GM19397 (cell line): ENCODE measurements around the gene PALB2.
"Not testable (repeated sequence)": the region's sequence is repeated elsewhere in the genome, so short reads cannot be mapped to it uniquely, and the experiment has no call there.

Source experiments
- ATAC-seq: cut with Tn5 transposase; IDR thresholded peaks from one replicate; pipeline ENCODE4 v1.9.1; 2021; ENCODE audit warnings: mild to moderate bottlenecking, moderate library complexity; ENCODE audit not compliant: unreplicated experiment

Gene PALB2

DNA sequence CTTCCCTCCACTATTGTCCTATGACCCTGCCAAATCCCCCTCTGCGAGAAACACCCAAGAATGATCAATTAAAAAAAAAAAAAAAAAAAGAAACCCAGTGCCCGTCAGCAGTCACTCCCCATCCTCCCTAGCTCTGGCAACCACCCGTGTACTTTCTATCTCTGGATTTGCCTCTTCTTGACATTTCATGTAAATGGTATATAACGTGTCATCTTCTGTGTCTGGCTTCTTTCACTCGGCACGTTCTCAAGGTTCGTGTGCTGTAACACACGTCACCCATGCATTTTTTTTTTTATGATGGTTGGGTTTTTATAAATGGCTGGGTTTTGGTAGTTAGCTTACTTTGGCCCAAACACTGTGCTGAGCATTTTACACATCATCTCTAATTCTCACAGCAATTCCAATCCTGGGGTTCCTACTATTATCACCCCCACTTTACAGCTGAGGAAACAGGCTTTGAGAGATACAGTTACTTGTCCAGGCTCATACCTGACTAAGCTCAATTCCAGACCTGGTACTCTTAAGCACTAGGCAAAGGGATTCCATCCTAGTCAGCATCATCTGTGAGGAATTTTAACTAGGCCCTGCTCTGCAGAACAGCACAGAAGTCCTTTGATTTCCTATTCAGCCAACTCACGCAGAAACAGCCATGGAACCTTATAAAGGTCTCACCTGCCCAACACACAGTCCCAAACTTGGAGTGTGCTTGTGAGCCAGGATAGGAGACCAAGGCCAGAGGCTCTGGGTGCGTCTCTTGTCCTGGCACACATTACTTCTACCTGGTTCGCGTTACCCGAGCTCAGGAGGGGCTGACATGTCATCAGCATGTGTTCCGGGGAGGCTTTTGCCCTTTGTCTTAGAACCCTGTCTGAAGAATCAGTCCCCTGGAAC is 56.7 kb downstream of the PALB2 start:
- ATAC-seq, result no peak

DNA sequence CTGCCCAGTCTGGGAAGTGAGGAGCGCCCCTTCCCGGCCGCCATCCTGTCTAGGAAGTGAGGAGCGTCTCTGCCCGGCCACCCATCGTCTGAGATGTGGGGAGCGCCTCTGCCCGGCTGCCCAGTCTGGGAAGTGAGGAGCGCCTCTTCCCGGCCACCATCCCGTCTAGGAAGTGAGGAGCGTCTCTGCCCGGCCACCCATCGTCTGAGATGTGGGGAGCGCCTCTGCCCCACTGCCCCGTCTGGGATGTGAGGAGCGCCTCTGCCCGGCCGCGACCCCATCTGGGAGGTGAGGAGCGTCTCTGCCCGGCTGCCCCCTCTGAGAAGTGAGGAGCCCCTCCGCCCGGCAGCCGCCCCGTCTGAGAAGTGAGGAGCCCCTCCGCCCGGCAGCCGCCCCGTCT is 57.8 kb downstream of the PALB2 start:
- not testable (repeated sequence) for ATAC-seq

DNA sequence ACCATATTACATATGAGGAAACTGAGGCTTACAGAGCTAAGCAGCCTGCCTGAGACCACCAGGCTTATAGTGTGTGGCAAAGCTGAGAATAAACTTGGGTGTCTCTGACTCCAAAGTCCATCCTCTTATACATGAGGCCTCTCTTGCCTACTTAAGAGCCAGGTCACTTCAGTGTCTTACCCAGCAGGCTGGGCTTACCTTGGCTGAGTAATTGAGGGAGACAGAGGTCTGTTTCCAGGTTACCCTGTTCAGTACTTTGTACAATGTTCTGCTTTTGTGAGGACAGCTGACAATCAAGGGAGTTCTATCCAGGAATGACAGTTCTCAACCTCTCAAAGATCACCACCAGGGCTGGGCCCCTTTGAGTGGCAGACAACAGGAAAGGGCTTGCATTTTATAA is 59.3 kb downstream of the PALB2 start:
- ATAC-seq, result no peak

DNA sequence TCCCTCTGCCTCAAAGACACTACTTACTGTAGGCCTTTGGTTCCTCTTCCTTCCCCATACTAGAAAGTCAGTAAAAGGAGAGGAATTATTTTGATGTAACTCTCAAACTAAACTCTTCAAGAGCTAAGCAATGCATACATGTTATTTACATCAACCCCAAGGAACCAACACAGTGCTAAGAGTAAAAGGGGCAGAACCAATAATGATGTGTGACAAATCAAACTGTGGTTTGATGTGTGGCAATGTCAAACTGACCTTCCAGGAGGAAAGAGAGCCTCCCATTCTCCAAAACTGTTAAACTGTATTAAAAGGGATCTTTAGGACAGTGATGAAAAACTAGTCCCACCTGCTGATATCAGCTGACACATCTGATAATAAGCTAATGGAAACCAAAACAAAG is 60.7 kb downstream of the PALB2 start:
- ATAC-seq, result no peak

DNA sequence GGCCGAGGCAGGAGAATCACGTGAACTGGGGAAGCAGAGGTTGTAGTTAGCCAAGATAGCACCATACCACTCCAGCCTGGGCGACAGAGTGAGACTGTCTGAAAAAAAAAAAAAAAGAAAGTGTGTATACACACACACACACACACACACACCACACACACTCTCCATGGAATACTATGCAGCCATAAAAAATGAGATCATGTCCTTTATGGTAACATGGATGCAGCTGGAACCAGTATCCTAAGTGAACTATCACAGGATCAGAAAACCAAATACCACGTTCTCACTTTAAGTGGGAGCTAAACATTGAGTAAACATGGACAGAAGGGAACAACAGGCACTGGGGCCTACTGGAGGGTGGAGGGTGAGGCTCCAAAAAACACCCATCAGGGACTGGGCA is 61.7 kb downstream of the PALB2 start:
- ATAC-seq, result no peak

GRCh38 chr16:23578101-23578830 is 62.8 kb downstream of the PALB2 start:
- no peak for ATAC-seq

DNA sequence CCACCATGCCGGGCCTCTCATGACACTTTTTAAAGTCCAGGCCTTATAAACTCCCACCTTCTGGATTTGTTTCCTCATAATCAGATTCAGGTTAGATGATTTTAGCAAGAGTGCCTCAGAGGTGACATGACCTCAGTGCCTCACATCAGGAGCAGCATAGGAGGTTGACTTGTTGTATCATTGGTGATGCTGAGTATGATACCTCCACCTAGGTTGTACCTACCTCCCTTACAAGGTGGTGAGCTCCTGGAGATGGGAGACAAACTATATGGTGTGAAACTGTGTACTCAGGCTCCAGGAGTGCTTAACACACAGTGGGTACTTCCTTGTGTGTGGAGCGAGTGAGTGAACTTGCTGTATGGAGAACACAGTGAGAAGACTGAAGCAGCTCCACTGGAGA is 63.6 kb downstream of the PALB2 start:
- ATAC-seq, result no peak

DNA sequence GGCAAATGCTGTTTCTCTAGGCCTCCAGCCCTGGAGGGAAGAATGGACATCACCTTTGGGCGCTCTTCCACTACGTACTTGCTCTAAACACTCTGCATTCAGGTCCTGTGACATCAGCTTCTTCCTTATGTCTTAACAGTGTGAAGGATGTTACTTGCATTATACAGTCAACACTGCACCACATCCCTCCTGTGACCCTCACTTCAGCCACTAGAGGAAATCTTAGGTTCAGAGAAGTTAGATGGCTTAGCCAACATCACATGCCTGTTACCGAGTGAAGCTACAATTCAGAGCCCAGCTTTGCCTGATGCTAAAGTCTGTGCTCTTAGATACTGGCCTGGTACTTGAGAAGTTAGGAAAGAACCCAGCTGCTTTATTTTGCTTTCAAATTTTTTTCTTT is 65.3 kb downstream of the PALB2 start:
- no peak for ATAC-seq

GRCh38 chr16:23573817-23574216 is 67.3 kb downstream of the PALB2 start:
- no peak for ATAC-seq

- ATAC-seq, result no peak
Observed at GRCh38 chr16:23572394-23572793, 68.7 kb downstream of the PALB2 start.

GRCh38 chr16:23571895-23572294 is 69.2 kb downstream of the PALB2 start:
- ATAC-seq, result no peak

- no peak for ATAC-seq
Observed at GRCh38 chr16:23570992-23571632, 70.0 kb downstream of the PALB2 start.

GRCh38 chr16:23567602-23568001 is 73.5 kb downstream of the PALB2 start:
- ATAC-seq, result no peak

GRCh38 chr16:23566724-23567123 is 74.4 kb downstream of the PALB2 start:
- ATAC-seq, result no peak

- no peak for ATAC-seq
Observed at GRCh38 chr16:23564575-23565363, 76.3 kb downstream of the PALB2 start.

GRCh38 chr16:23563186-23563585 is 77.9 kb downstream of the PALB2 start:
- no peak for ATAC-seq

GRCh38 chr16:23562505-23562904 is 78.6 kb downstream of the PALB2 start:
- ATAC-seq, result no peak

DNA sequence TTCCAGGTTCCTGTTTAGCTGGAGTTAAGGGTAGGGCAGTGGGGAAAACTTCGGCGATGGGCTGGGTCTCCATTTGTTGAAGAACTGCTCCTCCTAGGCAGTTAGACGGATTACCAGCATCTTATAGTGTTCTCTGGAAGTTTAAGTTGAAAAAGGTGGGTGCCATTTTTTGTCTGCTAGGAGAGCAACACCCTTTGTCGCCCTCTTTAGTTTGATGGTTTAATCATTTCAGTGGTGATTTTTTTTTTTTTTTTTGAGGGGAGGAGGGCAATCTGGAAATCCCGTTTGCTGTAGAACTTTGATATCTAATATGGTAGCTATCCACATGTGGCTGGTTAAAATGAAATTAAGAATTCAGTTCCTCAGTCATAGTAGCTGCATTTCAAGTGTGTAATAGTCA is 79.5 kb downstream of the PALB2 start:
- no peak for ATAC-seq

DNA sequence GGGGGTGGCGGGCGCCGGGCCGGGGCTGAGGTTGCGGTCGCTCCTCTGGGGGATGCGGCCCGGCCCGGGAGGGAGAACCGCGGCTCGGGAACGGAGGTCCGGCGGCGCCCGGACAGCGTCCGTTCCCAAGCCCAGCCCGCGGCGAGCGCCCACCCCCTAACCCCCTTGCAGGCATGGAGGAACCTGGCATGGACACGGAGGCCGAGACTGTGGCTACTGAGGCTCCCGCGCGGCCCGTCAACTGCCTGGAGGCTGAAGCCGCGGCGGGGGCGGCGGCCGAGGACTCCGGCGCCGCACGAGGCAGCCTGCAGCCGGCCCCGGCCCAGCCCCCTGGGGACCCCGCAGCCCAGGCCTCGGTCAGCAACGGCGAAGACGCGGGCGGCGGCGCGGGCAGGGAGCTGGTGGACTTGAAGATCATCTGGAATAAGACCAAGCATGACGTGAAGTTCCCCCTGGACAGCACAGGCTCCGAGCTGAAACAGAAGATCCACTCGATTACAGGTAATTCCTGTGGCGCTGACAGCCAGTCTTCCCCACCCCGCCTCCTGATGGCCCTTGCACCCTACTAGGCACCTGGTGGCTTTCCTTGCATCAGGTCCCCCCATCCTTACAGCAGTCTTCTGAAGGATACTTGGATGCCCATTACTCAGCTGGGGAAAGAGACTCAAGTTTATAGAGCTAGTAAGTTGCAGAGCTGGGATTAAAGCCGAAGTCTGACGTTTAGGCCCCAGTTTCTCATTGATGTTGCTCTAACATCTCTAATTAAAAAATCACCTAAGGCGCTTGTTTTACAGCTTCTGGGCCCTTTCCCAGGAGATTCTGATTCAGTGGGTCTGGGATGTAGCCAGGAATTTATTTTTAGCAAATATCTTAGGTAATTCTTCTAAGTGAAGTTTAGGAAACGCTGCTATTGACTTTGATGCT is 83.1 kb downstream of the PALB2 start:
- ATAC-seq, result no peak
